ENCODE results near the gene SPACA9. TPM values are rescaled to one million over a fixed set of nuclear protein-coding genes. Genes with fewer than 3 reads are reported as not detected.

The SPACA9 gene
- total and polyA plus RNA-seq, 12 donors: 3.9 to 16.6 (median 10.2) TPM

GRCh38 chr9:132886334-132886725, 7.6 kb downstream of the SPACA9 start:
- Histone ChIP-seq H3K27ac (no peak overlapping the region), H3K27me3 (no peaks in the 10 kb centered on the region), H3K36me3 (replicated peaks in 1 of 2) (no peaks in the 10 kb centered on the region), H3K4me3 (no peak overlapping the region), H3K9me3 (replicated peaks in 1 of 3) (no peaks in the 10 kb centered on the region), H3K4me1 (replicated peaks in 1 of 2) (no peaks in the 10 kb centered on the region)
- DNase-seq: no peak
- 88 to 96% (median 93%) methylated on average over 6 of the region's 6 CpGs for WGBS, 4 donors
- intact Hi-C loops (cut with DNase I): no loop called here
- no peak for TF ChIP-seq CTCF (IDR thresholded peaks at IDR 0.05)
- no peak for TF ChIP-seq POLR2A (IDR thresholded peaks at IDR 0.05)

GRCh38 chr9:132887181-132888120, 8.8 kb downstream of the SPACA9 start:
- Histone ChIP-seq H3K27me3 (no peaks in the 10 kb centered on the region), H3K4me3 (no peak overlapping the region), H3K36me3 (replicated peaks in 1 of 2) (peaks cover 0 to 5% of the 10 kb centered on the region in 2 donors), H3K27ac (no peak overlapping the region), H3K9me3 (replicated peaks in 1 of 3) (no peaks in the 10 kb centered on the region), H3K4me1 (replicated peaks in 1 of 2) (no peaks in the 10 kb centered on the region)
- TF ChIP-seq CTCF (IDR thresholded peaks at IDR 0.05) (no peak), POLR2A (IDR thresholded peaks at IDR 0.05) (no peak)
- 88 to 93% (median 91%) methylated on average over 10 to 18 of the region's 18 CpGs for WGBS, 4 donors
- DNase-seq: no peak
- intact Hi-C loops (cut with DNase I): no loop called here

- Histone ChIP-seq H3K4me3 (no peak overlapping the region), H3K27ac (no peak overlapping the region), H3K27me3 (no peaks in the 10 kb centered on the region), H3K4me1 (replicated peaks in 1 of 2) (no peaks in the 10 kb centered on the region), H3K36me3 (replicated peaks in 1 of 2) (peaks cover 0 to 5% of the 10 kb centered on the region in 2 donors), H3K9me3 (replicated peaks in 1 of 3) (no peaks in the 10 kb centered on the region)
- intact Hi-C loops (cut with DNase I): no loop called here
- 96 to 98% (median 97%) methylated on average over 13 to 18 of the region's 18 CpGs for WGBS, 4 donors
- TF ChIP-seq CTCF (IDR thresholded peaks at IDR 0.05) (no peak), POLR2A (IDR thresholded peaks at IDR 0.05) (no peak)
- DNase-seq: no peak
Observed at GRCh38 chr9:132888151-132888550, 9.5 kb downstream of the SPACA9 start.

- TF ChIP-seq POLR2A (IDR thresholded peaks at IDR 0.05) (no peak), CTCF (IDR thresholded peaks at IDR 0.05) (no peak)
- Histone ChIP-seq H3K4me1 (replicated peaks in 1 of 2) (peaks cover 0 to 5% of the 10 kb centered on the region in 2 donors), H3K4me3 (no peak overlapping the region), H3K27me3 (no peaks in the 10 kb centered on the region), H3K27ac (no peak overlapping the region), H3K9me3 (replicated peaks in 1 of 3) (no peaks in the 10 kb centered on the region), H3K36me3 (replicated peaks in 1 of 2) (peaks cover 0 to 40% of the 10 kb centered on the region in 2 donors)
- DNase-seq: no peak
- WGBS, 4 donors: 84 to 93% (median 89%) methylated on average over 9 of the region's 9 CpGs
- intact Hi-C loops (cut with DNase I): no loop called here
Observed at GRCh38 chr9:132892400-132892799, 13.7 kb downstream of the SPACA9 start.

Data from adrenal gland (tissue), 12 donors.